HK-2 (cell line): ENCODE results near the gene LTBP3.

Source experiments
- DNase-seq: peaks from one replicate; pipeline ENCODE4 v3.0.0-alpha.2; 2018; ENCODE audit not compliant: unreplicated experiment

The LTBP3 gene

DNA sequence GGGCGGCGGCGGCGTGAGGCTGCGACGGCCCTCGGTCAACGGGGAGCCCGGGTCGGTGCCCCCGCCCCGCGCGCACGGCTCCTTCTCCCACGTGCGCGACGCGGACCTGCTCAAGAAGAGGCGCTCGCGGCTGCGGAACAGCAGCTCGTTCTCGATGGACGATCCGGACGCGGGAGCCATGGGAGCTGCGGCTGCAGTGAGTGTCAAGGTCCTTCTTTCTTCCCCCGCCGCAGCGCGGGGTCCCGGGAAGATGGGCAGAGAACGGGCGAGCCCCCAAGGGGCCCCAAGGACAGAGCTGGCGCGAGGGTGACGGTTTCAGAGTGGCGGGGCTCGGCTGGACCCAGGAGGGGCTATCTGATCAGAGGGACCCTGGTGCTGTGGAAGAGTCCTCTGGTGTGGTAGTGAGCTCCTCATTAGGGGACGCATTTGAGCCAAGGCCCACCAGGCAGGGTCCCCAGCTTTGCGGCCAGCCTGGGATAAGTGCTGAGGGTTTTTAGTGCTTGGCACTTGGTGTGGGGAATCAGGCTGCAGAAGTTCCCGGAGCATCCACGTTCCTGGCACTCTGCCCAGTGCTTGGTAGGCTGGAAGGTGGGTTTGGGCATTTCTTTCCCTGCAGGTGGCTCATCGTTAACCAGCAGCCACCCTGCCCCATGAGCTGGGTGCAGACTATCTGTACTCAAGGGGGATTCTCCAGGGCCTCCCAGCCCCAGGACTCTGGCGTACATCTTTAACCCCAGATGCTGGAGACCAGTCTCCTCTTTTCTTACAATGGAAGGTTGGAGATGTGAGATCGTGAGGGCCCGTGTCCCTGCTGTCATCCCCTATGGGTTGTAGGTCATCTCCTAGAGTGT is 27.5 kb upstream of the LTBP3 start:
- DNase-seq: no peak

DNA sequence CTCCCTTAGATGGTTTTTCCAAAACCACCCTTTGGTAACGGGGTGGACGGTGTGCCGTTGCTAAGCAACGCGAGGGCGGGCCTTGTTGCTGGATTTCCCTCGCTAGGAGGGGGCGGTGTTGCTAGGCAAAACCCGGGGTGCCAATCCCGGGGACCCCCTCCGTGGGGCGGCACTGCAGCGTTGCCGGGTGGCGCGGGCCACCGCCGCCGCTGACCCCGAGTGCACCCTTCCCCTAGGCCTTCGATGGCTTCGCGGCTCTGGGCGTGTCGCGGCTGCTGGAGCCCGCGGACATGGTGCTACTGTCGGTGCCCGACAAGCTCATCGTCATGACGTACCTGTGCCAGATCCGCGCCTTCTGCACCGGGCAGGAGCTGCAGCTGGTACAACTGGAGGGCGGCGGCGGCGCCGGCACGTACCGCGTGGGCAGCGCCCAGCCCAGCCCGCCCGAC is 26.6 kb upstream of the LTBP3 start:
- no peak for DNase-seq

- no peak for DNase-seq
Observed at GRCh38 chr11:65584106-65584505, 25.9 kb upstream of the LTBP3 start.

DNA sequence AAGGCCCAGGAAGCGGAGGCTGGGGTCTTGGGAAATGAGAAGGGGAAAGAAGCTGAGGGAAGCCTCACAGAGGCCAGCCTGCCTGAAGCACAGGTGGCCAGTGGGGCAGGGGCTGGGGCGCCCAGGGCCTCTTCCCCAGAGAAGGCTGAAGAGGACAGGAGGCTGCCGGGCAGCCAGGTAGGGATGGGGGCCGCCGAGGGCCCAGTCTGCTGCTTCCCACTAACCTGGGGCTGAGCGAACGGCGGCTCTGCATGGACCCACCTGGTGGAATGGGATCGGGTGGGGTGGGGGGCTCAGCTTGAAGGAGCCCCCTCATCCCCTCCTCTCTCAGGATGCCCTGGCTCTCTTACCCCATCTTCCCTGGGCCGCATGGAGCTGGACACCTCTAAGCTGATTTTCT is 25.4 kb upstream of the LTBP3 start:
- no peak for DNase-seq

DNA sequence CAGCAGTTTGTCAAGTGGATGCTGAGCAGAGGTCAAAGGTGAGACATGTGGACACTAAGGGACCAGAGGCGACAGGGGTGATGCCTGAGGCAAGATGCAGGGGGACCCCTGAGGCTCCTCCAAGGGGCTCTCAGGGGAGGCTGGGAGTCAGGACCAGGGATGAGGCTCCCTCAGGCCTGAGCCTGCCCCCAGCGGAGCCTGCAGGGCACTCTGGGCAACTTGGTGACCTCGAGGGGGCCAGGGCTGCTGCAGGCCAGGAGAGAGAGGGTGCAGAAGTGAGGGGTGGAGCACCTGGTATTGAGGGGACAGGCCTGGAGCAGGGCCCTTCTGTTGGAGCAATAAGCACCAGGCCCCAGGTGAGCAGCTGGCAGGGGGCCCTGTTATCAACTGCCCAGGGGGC is 23.8 kb upstream of the LTBP3 start:
- no peak for DNase-seq

- no peak for DNase-seq
Observed at GRCh38 chr11:65580756-65581155, 22.6 kb upstream of the LTBP3 start.

DNA sequence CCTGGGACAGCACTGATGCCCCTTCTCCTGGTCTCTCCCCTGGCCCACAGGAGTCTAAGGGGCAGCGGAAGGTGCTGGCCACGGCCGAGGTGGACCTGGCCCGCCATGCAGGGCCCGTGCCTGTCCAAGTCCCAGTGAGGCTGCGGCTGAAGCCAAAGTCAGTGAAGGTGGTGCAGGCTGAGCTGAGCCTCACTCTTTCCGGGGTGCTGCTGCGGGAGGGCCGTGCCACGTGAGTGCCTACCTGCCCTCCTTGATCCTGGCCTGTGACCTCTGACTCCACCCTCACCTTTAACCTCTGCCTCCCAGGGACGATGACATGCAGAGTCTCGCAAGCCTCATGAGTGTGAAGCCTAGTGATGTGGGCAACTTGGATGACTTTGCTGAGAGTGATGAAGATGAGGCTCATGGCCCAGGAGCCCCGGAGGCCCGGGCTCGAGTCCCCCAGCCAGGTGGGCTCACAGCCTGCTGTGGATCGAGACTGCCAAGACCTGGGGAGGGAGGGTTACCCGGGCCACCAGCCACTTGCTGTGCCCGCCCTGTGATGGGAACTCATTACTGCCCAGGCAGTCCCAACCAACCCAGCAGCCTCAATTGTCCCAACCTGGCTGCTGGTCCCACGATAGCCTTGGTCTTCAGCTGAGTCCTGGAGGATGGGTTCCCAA is 22.0 kb upstream of the LTBP3 start:
- DNase-seq: no peak

- DNase-seq: no peak
Observed at GRCh38 chr11:65579291-65579690, 21.1 kb upstream of the LTBP3 start.

DNA sequence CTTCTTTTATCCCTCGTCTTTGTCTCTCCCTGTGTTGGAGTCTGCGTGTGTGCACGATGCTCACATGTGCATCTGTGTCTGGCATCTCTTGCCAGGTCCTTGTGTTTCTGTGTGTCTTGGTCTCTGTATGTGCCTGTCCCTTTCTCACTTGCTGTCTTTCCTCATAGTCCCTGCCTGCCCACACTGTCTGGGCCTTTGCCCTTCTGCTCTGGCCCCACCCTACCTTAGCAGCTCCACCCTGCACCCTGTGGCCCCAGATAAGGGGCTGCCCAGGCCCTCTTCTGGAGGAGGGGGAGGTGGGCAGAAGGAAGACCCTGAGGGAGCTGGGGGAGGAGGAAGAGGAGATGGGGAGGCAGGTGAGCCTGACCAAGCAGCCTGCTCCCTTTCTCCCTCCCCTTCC is 20.5 kb upstream of the LTBP3 start:
- no peak for DNase-seq

- DNase-seq: no peak
Observed at GRCh38 chr11:65578134-65578533, 20.0 kb upstream of the LTBP3 start.

DNA sequence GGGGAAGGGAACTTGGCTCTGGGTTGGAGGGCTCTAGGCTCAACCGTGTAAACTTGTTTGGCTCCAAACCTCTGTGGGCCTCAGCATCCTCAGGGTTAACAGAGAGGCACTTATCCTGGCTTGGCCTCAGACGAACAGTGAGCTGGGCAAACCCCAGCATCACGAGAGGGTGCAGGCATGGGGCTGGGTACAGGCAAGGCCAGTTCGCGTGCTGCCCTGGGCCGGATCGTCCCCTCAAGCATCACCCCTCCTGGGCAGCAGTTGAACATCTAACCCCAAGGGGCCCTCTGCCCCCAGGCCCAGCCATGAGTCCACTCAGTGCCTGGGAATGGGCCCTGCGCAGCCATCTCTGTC is 19.6 kb upstream of the LTBP3 start:
- DNase-seq: no peak

- peak; percentile 82 for DNase-seq
Observed at GRCh38 chr11:65576867-65577755, 19.0 kb upstream of the LTBP3 start.

- DNase-seq: no peak
Observed at GRCh38 chr11:65576232-65576866, 18.2 kb upstream of the LTBP3 start.

DNA sequence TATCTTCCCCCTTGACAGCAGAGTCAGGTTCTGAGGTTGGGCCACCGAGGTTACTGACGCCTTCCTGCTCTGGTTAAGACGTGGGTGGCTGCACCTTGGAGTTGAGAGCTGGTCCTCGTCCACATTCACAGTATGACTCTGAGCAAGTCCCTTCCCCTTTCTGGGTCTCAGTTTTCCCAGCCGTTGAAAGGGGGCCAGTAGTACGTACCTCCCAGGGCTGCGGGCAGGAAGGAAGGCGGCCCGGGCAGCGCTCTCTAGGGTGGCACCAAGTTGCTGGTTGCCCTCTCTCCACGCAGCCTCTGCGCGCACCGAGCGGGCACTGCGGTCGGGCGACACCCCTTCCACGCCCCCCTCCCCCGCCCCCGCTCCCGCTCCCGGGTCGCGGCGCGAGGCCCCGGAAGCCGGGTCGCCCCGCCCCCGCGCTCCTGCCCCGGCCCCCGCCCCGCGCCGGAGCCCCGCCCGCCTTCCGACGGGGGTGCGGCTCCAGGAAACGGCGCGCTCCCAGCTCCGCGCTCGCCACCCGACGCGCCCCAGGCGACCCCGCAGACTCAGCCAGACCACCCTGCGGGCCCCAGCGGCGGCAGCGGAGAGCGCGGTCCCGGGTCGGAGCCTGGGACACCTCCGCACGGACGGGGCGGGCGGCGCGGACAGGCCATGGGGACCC is 17.5 kb upstream of the LTBP3 start, which contains the start of gene EHBP1L1:
Gene EHBP1L1, plus strand, starts transcription at position 486 of the 664 bp plus-strand sequence. CDS start 250 bp downstream, outside the sequence.
- peak; percentile 60 for DNase-seq

- DNase-seq: no peak
Observed at GRCh38 chr11:65574811-65575567, 16.8 kb upstream of the LTBP3 start.

DNA sequence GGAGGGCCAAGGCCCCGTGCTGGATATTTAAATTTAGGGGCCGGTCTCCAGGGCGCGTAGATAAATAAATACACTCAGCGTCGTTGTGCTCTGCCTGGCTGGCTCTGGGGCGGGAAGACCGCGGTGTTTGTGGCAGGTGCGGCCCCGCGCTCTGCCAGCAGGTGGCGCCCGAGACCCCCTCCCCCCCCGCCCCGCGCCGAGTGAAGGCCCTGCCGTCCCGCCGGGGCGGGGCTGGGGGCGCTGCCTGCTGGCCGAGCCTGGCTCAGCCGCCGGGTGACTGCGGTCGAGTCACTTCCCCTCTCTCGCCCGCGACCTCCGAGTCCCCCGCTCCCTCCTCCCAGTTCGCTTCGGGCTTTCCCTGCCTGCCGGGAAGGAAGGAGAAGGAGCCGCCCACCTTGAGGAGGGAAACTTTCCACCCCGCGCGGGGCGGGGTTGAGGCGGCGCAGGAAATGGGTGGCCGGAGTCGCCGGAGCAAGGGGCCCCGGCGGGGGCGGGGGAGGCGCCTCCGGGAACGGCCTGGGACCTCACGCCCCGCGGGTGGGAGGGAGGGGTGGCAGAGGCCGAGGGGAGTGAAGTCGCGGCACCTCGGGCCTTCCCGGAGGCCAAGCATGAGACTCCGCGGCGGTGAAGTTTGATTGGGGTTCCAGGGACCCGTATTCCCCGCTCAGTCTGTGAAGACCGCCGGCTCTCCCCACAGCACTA is 16.1 kb upstream of the LTBP3 start:
- DNase-seq: peak; percentile 93

- no peak for DNase-seq
Observed at GRCh38 chr11:65573391-65574079, 15.4 kb upstream of the LTBP3 start.

- DNase-seq: peak; percentile 70
Observed at GRCh38 chr11:65572356-65573051, 14.3 kb upstream of the LTBP3 start, which contains the start of gene FAM89B. TSS of gene FAM89B (plus strand) at chr11:65572538. CDS start at chr11:65572670, 132 bp downstream.
